ENCODE results near the gene ZNF575.

DNA sequence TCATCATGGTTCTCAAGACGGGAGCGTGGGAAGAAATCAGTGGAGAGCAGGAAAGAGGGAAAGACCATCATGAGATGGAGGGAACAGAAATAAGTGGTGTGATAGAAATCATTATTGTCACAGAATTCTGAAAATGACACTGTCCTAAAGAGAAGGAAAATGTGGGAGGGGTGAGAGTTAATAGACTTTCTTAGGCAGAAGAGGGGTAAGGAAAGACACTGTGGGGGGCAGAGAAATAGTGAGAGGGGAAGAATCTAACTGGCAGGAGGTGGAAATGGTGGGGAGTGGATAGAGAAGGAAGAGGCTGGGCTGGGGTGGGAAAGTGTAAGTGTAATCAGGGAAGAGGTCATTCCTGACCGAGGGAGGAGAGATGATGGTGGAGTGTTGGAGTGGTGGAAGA lies 45.8 kb downstream of the ZNF575 start:
- TF ChIP-seq POLR2AphosphoS5 (IDR thresholded peaks at IDR 0.05; ENCODE audit: low read depth, low read length) (no peak), REST (IDR thresholded peaks at IDR 0.05; ENCODE audit: insufficient read depth in 1 of 2, low read depth in 2 of 2, low read length in 2 of 2) (no peak), TAF1 (IDR thresholded peaks at IDR 0.05; ENCODE audit: borderline replicate concordance, insufficient read depth, low read length) (no peak)
